ENCODE data around the gene FBXW8. TPM values are rescaled to one million over a fixed set of nuclear protein-coding genes. Genes with fewer than 3 reads are reported as not detected.
A peak's percentile ranks its signal among the peaks of the same experiment; 100 is the strongest.

FBXW8 gene
- total RNA-seq, 1 donor from 2014 or later: 40.0 TPM

DNA sequence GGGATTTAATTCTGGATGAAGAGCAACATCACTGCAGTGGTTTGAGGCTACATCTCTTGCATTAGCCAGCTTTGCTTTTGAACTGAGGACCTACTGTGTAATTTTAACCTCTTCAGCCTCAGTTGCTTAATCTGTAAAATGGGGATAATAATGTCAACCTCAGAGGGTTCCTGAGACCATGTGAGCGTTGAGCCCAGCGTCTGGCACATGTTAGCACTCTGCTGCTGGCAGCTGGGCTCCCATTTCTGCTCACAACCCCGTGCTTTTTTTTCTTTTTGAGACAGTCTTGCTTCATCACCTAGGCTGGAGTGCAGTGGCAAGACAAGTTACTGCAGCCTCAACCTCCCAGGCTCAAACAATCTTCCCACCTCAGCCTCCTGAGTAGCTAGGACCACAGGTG, 156.9 kb downstream of the FBXW8 start:
- H3K4me3 Mint-ChIP-seq: no peak overlapping the region
- TF ChIP-seq, protein P1, sequence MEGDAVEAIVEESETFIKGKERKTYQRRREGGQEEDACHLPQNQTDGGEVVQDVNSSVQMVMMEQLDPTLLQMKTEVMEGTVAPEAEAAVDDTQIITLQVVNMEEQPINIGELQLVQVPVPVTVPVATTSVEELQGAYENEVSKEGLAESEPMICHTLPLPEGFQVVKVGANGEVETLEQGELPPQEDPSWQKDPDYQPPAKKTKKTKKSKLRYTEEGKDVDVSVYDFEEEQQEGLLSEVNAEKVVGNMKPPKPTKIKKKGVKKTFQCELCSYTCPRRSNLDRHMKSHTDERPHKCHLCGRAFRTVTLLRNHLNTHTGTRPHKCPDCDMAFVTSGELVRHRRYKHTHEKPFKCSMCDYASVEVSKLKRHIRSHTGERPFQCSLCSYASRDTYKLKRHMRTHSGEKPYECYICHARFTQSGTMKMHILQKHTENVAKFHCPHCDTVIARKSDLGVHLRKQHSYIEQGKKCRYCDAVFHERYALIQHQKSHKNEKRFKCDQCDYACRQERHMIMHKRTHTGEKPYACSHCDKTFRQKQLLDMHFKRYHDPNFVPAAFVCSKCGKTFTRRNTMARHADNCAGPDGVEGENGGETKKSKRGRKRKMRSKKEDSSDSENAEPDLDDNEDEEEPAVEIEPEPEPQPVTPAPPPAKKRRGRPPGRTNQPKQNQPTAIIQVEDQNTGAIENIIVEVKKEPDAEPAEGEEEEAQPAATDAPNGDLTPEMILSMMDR (IDR thresholded peaks at IDR 0.05; ENCODE audit: unreplicated experiment): no peak
- H3K27ac Mint-ChIP-seq: no peak overlapping the region
- H3K27me3 Mint-ChIP-seq (ENCODE audit: low read depth): peaks cover 2% of the 10 kb centered on the region
- no peaks in the 10 kb centered on the region for H3K36me3 Mint-ChIP-seq
- peaks cover 10% of the 10 kb centered on the region for H3K4me1 Mint-ChIP-seq
- no peaks in the 10 kb centered on the region for H3K9me3 Mint-ChIP-seq
- DNase-seq (ENCODE audit: low spot score in 2 of 2, unreplicated experiment in 2 of 2): no peak

DNA sequence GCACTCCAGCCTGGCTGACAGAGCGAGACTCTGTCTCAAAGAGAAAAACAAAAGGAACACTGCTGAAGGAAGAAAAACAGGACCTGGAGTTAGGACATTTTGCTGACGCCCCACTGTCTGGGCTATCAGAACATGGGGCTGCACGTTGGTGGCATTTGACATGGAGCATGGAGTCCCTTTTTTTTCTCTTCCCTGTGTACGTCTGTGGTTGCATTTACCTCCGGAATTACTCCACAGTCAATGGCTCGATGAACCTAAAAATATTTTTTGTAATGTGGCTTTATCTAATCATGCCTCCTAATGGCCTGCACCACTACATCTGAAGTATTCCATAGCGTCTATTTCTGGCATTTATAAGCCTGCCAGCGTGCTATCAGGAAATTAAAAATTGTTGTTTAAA, 157.7 kb downstream of the FBXW8 start:
- Mint-ChIP-seq H3K36me3 (no peaks in the 10 kb centered on the region), H3K27ac (no peak overlapping the region), H3K4me3 (no peak overlapping the region), H3K4me1 (peaks cover 2% of the 10 kb centered on the region), H3K27me3 (ENCODE audit: low read depth) (peaks cover 2% of the 10 kb centered on the region), H3K9me3 (no peaks in the 10 kb centered on the region)
- TF ChIP-seq, protein P1 (IDR thresholded peaks at IDR 0.05; ENCODE audit: unreplicated experiment): no peak
- no peak for DNase-seq (ENCODE audit: low spot score in 2 of 2, unreplicated experiment in 2 of 2)

DNA sequence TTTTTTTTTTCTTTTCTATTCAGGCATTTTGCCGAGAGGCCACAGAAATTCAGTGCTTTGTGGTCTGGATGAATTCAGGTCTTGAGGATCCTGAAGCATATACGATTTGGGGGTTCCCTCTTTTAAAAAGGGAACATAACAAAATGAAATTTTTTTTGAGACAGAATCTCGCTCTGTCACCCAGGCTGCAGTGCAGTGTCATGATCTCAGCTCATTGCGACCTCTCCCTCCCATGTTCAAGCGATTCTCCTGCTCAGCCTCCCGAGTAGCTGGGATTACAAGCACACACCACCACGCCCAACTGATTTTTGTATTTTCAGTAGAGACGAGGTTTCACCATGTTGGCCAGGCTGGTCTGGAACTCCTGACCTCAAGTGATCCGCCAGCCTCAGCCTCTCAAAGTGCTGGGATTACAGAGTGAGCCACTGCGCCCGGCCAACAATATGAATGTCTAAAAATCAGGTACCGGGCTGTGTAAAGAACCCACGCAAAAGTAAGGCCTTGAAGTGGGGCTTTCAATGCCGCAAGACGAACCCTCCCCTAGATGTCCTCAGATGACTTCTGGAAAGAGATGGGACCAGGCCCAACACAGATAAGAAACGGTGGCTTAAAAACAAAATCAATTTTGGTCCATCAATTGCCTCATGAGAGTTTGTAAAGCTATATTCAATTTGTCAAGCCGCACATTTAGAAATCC, 158.5 kb downstream of the FBXW8 start:
- DNase-seq (ENCODE audit: low spot score in 2 of 2, unreplicated experiment in 2 of 2): no peak
- Mint-ChIP-seq H3K4me3 (no peak overlapping the region), H3K27ac (no peak overlapping the region), H3K4me1 (no peaks in the 10 kb centered on the region), H3K36me3 (no peaks in the 10 kb centered on the region), H3K9me3 (no peaks in the 10 kb centered on the region), H3K27me3 (ENCODE audit: low read depth) (peaks cover 2% of the 10 kb centered on the region)
- TF ChIP-seq, protein P1 (IDR thresholded peaks at IDR 0.05; ENCODE audit: unreplicated experiment): no peak

DNA sequence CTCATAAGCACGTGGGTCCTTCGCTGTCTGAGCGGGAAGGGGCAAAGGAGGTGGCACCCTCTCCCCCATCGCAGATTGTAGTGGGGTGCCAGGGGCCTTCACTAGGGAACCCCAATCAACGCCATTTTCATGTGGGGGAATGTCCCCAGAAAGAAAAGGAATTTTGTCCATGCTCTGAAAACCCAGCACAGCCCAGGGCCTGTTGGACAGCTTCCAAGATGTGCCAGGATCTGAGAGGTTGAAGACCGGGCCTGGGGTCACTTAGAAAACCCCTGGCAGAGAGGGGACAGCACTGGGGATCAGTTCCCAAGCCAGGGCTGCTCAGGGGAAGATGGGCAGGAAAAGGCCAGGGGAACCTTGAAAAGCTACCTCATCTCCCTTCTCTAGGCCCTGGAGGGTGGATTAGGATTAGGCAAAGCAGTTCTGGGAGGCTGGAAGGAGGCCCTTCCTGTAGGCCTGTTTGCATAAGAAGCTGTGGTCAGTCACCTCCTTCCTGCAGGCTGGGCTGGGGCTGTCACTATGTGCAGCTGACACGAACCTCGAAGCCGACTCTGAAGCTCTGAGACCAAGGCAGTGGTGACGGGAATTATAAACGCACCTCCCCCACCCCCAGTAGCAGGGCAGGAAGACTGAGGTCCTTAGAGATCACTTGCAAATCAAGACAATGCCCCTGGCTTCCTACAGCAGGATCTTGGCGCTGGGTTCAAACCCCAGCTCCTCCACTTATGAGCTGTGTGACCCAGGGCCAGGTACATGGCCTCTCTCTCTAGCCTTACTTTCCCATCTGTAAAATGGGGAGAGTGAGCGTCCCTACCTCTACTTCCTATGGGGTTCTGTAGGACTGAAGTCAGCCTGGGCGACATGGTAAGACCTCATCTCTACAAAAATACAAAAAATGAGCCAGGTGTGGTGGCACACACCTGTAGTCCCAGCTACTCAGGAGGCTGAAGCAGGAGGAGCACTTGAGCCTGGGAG, 159.5 kb downstream of the FBXW8 start:
- no peaks in the 10 kb centered on the region for H3K9me3 Mint-ChIP-seq
- no peaks in the 10 kb centered on the region for H3K4me1 Mint-ChIP-seq
- TF ChIP-seq, protein P1 (IDR thresholded peaks at IDR 0.05; ENCODE audit: unreplicated experiment): no peak
- no peaks in the 10 kb centered on the region for H3K36me3 Mint-ChIP-seq
- no peak for DNase-seq (ENCODE audit: low spot score in 2 of 2, unreplicated experiment in 2 of 2)
- peaks cover 2% of the 10 kb centered on the region for H3K27me3 Mint-ChIP-seq (ENCODE audit: low read depth)
- H3K4me3 Mint-ChIP-seq: no peak overlapping the region
- peak overlapping the region; percentile 34 for H3K27ac Mint-ChIP-seq

DNA sequence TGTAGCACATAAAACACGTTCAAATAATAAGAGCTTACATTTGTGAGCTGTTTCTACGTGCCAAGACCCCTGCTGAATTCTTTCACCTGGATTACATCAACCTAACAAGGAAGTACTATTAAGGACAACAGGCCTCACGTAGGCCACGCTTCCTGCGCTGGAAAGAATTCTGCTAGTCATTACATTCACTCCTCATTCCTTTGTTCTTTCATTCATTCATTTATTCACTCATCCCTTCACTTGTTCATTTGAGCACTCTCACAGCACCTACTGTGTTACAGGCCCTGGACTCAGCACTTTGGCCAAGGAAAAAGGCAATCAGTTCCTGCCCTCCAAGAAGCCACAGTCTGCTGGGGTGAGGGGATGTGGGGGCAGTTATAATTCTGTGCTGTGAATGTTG, 160.3 kb downstream of the FBXW8 start:
- Mint-ChIP-seq H3K27me3 (ENCODE audit: low read depth) (peaks cover 2% of the 10 kb centered on the region), H3K27ac (no peak overlapping the region), H3K4me1 (no peaks in the 10 kb centered on the region), H3K9me3 (no peaks in the 10 kb centered on the region), H3K36me3 (no peaks in the 10 kb centered on the region), H3K4me3 (no peak overlapping the region)
- TF ChIP-seq, protein P1 (IDR thresholded peaks at IDR 0.05; ENCODE audit: unreplicated experiment): no peak
- DNase-seq (ENCODE audit: low spot score in 2 of 2, unreplicated experiment in 2 of 2): no peak
